GM23248 (cell line): Measurements from ENCODE around the gene DPYD.

Experiments used
- EZH2 ChIP-seq: fragments of 200-600 bp; sonication (generic); IDR thresholded peaks from 2 replicates; pipeline ENCODE4 v1.6.1; 2018; ENCODE audit warnings: antibody characterized with exemption, mild to moderate bottlenecking; ENCODE audit not compliant: insufficient read depth, poor library complexity, severe bottlenecking
- EZH2phosphoT487 ChIP-seq: fragments of 200-600 bp; sonication (generic); IDR thresholded peaks from 2 replicates; pipeline ENCODE4 v1.6.1; 2018; ENCODE audit warnings: antibody characterized with exemption, moderate library complexity, mild to moderate bottlenecking, low read depth; ENCODE audit not compliant: insufficient read depth

DNA sequence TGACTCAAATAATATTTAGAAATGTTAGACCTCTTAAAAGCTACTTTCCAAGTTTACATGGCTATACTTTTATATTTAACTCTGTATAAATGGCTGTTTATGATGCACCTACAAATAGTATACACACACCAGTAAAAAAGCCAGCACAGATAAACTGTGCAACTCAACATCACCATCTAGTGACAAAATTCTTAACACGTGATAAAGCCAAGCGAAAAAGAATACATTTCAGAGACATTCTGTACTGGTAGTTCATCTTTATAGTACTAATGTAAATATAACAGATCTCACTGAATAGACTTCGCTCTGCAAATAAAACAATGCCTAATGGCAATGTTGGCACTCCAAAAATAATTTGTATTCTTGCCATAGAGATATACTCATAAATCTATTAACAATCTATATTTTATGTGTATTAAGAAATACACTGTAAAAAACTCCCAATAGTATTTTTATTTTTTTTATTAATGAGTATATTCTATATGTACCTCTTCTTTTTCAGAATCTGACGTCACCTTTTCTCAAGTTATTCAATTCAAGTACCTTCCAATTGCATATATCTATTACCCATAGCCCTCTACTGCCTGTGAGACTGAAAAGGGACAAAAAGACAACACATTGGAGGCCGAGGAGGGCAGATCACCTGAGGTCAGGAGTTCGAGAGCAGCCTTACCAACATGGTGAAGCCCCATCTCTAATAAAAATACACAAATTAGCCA is 100.2 kb downstream of the DPYD start:
- TF ChIP-seq EZH2 = no peak
- TF ChIP-seq EZH2phosphoT487 = no peak
